Mesendoderm (in vitro differentiated cells): ENCODE data around the gene OBSCN.

ENCODE experiments used
- DNase-seq: peaks from one replicate; pipeline ENCODE4 v3.0.0; 2013
- H2AK5ac ChIP-seq: 2 replicates; pipeline ENCODE4 v1.6.1; 2013; ENCODE audit warnings: low read length, inconsistent platforms
- H2BK120ac ChIP-seq: 2 replicates; pipeline ENCODE4 v1.6.1; 2013; ENCODE audit warnings: low read depth, mild to moderate bottlenecking, low read length, moderate library complexity, mixed read lengths
- H2BK15ac ChIP-seq: replicated peaks from 2 replicates; pipeline ENCODE4 v1.6.1; 2013; ENCODE audit warnings: low read depth, mild to moderate bottlenecking, moderate library complexity
- H2BK5ac ChIP-seq: 2 replicates; pipeline ENCODE4 v1.6.1; 2013; ENCODE audit warnings: low read length, inconsistent platforms
- H3K18ac ChIP-seq: 2 replicates; pipeline ENCODE4 v1.6.1; 2013; ENCODE audit warnings: mild to moderate bottlenecking, low read length, mixed read lengths
- H3K23ac ChIP-seq: one replicate; pipeline ENCODE4 v1.6.1; 2013; ENCODE audit warnings: low read length
- H3K27ac ChIP-seq: 2 replicates; pipeline ENCODE4 v1.5.1; 2013; ENCODE audit warnings: low read depth, mild to moderate bottlenecking, inconsistent platforms, low read length, moderate library complexity
- H3K27me3 ChIP-seq: 2 replicates; pipeline ENCODE4 v1.6.1; 2013; ENCODE audit warnings: low read length, control low read depth, mild to moderate bottlenecking, inconsistent platforms; ENCODE audit not compliant: insufficient read depth, poor library complexity
- H3K36me3 ChIP-seq: 2 replicates; pipeline ENCODE4 v1.6.1; 2013; ENCODE audit warnings: low read length, inconsistent platforms; ENCODE audit not compliant: control insufficient read depth, insufficient read depth
- H3K4ac ChIP-seq: one replicate; pipeline ENCODE4 v1.6.1; 2013; ENCODE audit warnings: low read depth, mild to moderate bottlenecking, low read length, moderate library complexity
- H3K4me1 ChIP-seq: 2 replicates; pipeline ENCODE4 v1.6.1; 2013; ENCODE audit warnings: low read depth, low read length, inconsistent platforms; ENCODE audit not compliant: control insufficient read depth
- H3K4me2 ChIP-seq: 2 replicates; pipeline ENCODE4 v1.6.1; 2013; ENCODE audit warnings: low read length
- H3K4me3 ChIP-seq: 2 replicates; pipeline ENCODE4 v1.5.1; 2013; ENCODE audit warnings: mild to moderate bottlenecking, low read length
- H3K56ac ChIP-seq: one replicate; pipeline ENCODE4 v1.6.1; 2013; ENCODE audit warnings: low read length
- H3K79me1 ChIP-seq: 2 replicates; pipeline ENCODE4 v1.6.1; 2013; ENCODE audit warnings: low read length, inconsistent platforms
- H3K79me2 ChIP-seq: 2 replicates; pipeline ENCODE4 v1.6.1; 2013; ENCODE audit warnings: mild to moderate bottlenecking, low read length; ENCODE audit not compliant: control insufficient read depth, insufficient read depth
- H3K9ac ChIP-seq: 2 replicates; pipeline ENCODE4 v1.6.1; 2013; ENCODE audit warnings: low read length, inconsistent platforms
- H4K5ac ChIP-seq: one replicate; pipeline ENCODE4 v1.6.1; 2013; ENCODE audit warnings: low read length
- H4K8ac ChIP-seq: one replicate; pipeline ENCODE4 v1.6.1; 2013; ENCODE audit warnings: low read depth, mild to moderate bottlenecking, control low read depth, low read length, moderate library complexity
- WGBS: extraction: QIAGEN DNeasy Blood & Tissue Kit; methylation state at CpG from one replicate; pipeline ENCODE4 v1.1.7; 2013; ENCODE audit warnings: low lambda C conversion rate, missing lambda C conversion rate; ENCODE audit not compliant: insufficient coverage; ENCODE audit errors: extremely low coverage; 5-methylcytosine and 5-hydroxymethylcytosine counted together

Gene OBSCN

GRCh38 chr1:228210712-228211530 lies 3.1 kb downstream of the OBSCN start:
- H2BK5ac ChIP-seq, result no peak overlapping the region
- H4K5ac ChIP-seq, result no peak overlapping the region
- no peaks in the 10 kb centered on the region for H3K4me1 ChIP-seq
- H3K27me3 ChIP-seq, result no peaks in the 10 kb centered on the region
- H3K4me2 ChIP-seq, result no peak overlapping the region
- H3K27ac ChIP-seq, result no peak overlapping the region
- no peak overlapping the region for H2AK5ac ChIP-seq
- H4K8ac ChIP-seq, result no peak overlapping the region
- no peak overlapping the region for H3K56ac ChIP-seq
- H3K79me1 ChIP-seq, result peaks cover 8% of the 10 kb centered on the region
- H3K79me2 ChIP-seq, result no peaks in the 10 kb centered on the region
- H3K4me3 ChIP-seq, result no peak overlapping the region
- no peak overlapping the region for H3K23ac ChIP-seq
- H2BK15ac ChIP-seq, result no peak overlapping the region
- H3K9ac ChIP-seq, result no peak overlapping the region
- DNase-seq, result no peak
- H3K4ac ChIP-seq, result no peak overlapping the region
- no peak overlapping the region for H3K18ac ChIP-seq
- H3K36me3 ChIP-seq, result no peaks in the 10 kb centered on the region
- H2BK120ac ChIP-seq, result no peak overlapping the region
- WGBS, result no CpG with 5 or more reads among the region's 16 CpGs

GRCh38 chr1:228211531-228212414 lies 3.9 kb downstream of the OBSCN start:
- no CpG with 5 or more reads among the region's 96 CpGs for WGBS

GRCh38 chr1:228212415-228212965 lies 4.6 kb downstream of the OBSCN start:
- H3K4me3 ChIP-seq, result peak overlapping the region; percentile 15
- H3K9ac ChIP-seq, result peak overlapping the region; percentile 63
- H4K8ac ChIP-seq, result no peak overlapping the region
- WGBS, result no CpG with 5 or more reads among the region's 66 CpGs
- no peaks in the 10 kb centered on the region for H3K27me3 ChIP-seq
- H3K18ac ChIP-seq, result no peak overlapping the region
- H4K5ac ChIP-seq, result no peak overlapping the region
- peak overlapping the region; percentile 59 for H3K56ac ChIP-seq
- peaks cover 1% of the 10 kb centered on the region for H3K36me3 ChIP-seq
- H3K23ac ChIP-seq, result no peak overlapping the region
- H3K4me1 ChIP-seq, result no peaks in the 10 kb centered on the region
- no peak overlapping the region for H2BK5ac ChIP-seq
- peaks cover 8% of the 10 kb centered on the region for H3K79me1 ChIP-seq
- no peak overlapping the region for H3K4ac ChIP-seq
- peak; percentile 27 for DNase-seq
- no peak overlapping the region for H3K27ac ChIP-seq
- H2BK120ac ChIP-seq, result no peak overlapping the region
- H2BK15ac ChIP-seq, result no peak overlapping the region
- no peak overlapping the region for H2AK5ac ChIP-seq
- no peaks in the 10 kb centered on the region for H3K79me2 ChIP-seq
- H3K4me2 ChIP-seq, result peak overlapping the region; percentile 69

More at GRCh38 chr1:228211531-228212414, 3.9 kb downstream of the OBSCN start:
- H3K27ac ChIP-seq, result no peak overlapping the region
- H3K23ac ChIP-seq, result no peak overlapping the region
- no peak overlapping the region for H4K5ac ChIP-seq
- H2AK5ac ChIP-seq, result no peak overlapping the region
- H2BK15ac ChIP-seq, result no peak overlapping the region
- H3K36me3 ChIP-seq, result no peaks in the 10 kb centered on the region
- H2BK5ac ChIP-seq, result no peak overlapping the region
- H3K4me1 ChIP-seq, result no peaks in the 10 kb centered on the region
- H3K27me3 ChIP-seq, result no peaks in the 10 kb centered on the region
- no peak overlapping the region for H3K9ac ChIP-seq
- DNase-seq, result no peak
- no peak overlapping the region for H4K8ac ChIP-seq
- no peak overlapping the region for H2BK120ac ChIP-seq
- no peak overlapping the region for H3K4ac ChIP-seq
- H3K4me2 ChIP-seq, result no peak overlapping the region
- peak overlapping the region; percentile 7 for H3K56ac ChIP-seq
- no peak overlapping the region for H3K4me3 ChIP-seq
- no peaks in the 10 kb centered on the region for H3K79me2 ChIP-seq
- peaks cover 8% of the 10 kb centered on the region for H3K79me1 ChIP-seq
- H3K18ac ChIP-seq, result no peak overlapping the region

- Histone ChIP-seq H3K4me3 (peak overlapping the region; percentile 79), H3K23ac (no peak overlapping the region), H4K8ac (no peak overlapping the region), H3K27ac (peak overlapping the region; percentile 64), H3K56ac (peak overlapping the region; percentile 99), H3K4ac (peak overlapping the region; percentile 19), H3K36me3 (peaks cover 1% of the 10 kb centered on the region), H3K27me3 (no peaks in the 10 kb centered on the region), H3K79me1 (peaks cover 8% of the 10 kb centered on the region), H4K5ac (no peak overlapping the region), H2BK15ac (no peak overlapping the region), H2AK5ac (no peak overlapping the region), H3K79me2 (no peaks in the 10 kb centered on the region), H3K4me1 (no peaks in the 10 kb centered on the region), H3K9ac (peak overlapping the region; percentile 90), H2BK120ac (peak overlapping the region; percentile 9), H3K18ac (peak overlapping the region; percentile 15), H3K4me2 (peak overlapping the region; percentile 92), H2BK5ac (peak overlapping the region; percentile 90)
- no CpG with 5 or more reads among the region's 67 CpGs for WGBS
- DNase-seq, result peak; percentile 97
Observed at GRCh38 chr1:228212966-228213844, 5.4 kb downstream of the OBSCN start.
